ENCODE data around the gene SGMS1. TPM values are rescaled to one million over a fixed set of nuclear protein-coding genes. Genes with fewer than 3 reads are reported as not detected.
"Not testable (repeated sequence)": the region's sequence is repeated elsewhere in the genome, so short reads cannot be mapped to it uniquely, and the experiment has no call there.

SGMS1 gene
- polyA plus RNA-seq, 1 of the 3 experiments (the other 2 are of a cell fraction), result 6.3 TPM

DNA sequence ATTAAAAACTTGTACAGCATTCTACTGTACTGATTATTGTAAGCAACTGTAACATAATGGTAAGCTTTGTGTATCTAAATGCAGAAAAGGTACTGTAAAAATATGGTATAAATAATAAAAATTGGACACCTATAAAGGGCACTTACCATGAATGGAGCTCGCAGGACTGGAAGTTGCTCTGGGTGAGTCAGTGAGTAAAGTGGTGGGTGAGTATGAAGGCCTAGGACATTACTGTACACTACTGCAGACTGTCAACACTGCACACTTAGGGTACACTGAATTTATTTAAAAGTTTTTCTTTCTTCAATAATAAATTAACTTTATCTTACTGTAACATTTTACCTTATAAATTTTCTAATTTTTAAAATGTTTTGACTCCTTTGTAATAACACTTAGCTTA, 253.8 kb downstream of the SGMS1 start (continued):
- TF ChIP-seq, protein P1, sequence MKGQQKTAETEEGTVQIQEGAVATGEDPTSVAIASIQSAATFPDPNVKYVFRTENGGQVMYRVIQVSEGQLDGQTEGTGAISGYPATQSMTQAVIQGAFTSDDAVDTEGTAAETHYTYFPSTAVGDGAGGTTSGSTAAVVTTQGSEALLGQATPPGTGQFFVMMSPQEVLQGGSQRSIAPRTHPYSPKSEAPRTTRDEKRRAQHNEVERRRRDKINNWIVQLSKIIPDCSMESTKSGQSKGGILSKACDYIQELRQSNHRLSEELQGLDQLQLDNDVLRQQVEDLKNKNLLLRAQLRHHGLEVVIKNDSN (IDR thresholded peaks at IDR 0.05; ENCODE audit: borderline replicate concordance, low read depth), result no peak
- TF ChIP-seq YY1 (IDR thresholded peaks at IDR 0.05; ENCODE audit: low read depth) (no peak), FOXJ3 (CRISPR knock-in tag; IDR thresholded peaks at IDR 0.05) (no peak)

GRCh38 chr10:50367732-50368131, 256.0 kb downstream of the SGMS1 start:
- ChIA-PET CTCF (interaction anchor here (0.6 to 3.3 kb wide), 23 partner anchors 9 to 423 kb away, joined by 3 to 18 read pairs (median 3); no protein-coding TSS in a partner anchor), POLR2A (no interaction called here)
- Histone ChIP-seq H2AFZ (ENCODE audit: low read depth) (no peak overlapping the region), H3K9me3 (no peaks in the 10 kb centered on the region), H3K4me1 (ENCODE audit: control insufficient read depth in 1 of 2, insufficient read depth in 2 of 2, low read depth in 1 of 2, low read length in 1 of 2) (no peaks in the 10 kb centered on the region), H3K27me3 (ENCODE audit: insufficient read depth) (no peaks in the 10 kb centered on the region), H3K9me2 (no peaks in the 10 kb centered on the region), H3K27ac (ENCODE audit: low read depth in 2 of 2, low read length in 1 of 2) (no peak overlapping the region), H3K36me3 (replicated peaks in 1 of 2; ENCODE audit: control insufficient read depth in 1 of 2, insufficient read depth in 2 of 2, low read length in 1 of 2) (peaks cover 0 to 9% of the 10 kb centered on the region in 2 experiments), H3K79me2 (ENCODE audit: insufficient read depth) (peaks cover 47% of the 10 kb centered on the region), H3K9ac (no peak overlapping the region), H3K4me2 (no peak overlapping the region), H3F3A (replicated peaks; ENCODE audit: insufficient read depth) (no peaks in the 10 kb centered on the region), H3K4me3 (ENCODE audit: low read depth in 2 of 2, low read length in 1 of 2) (no peak overlapping the region), H4K20me1 (ENCODE audit: insufficient read depth) (no peaks in the 10 kb centered on the region)
- DNase-seq, result peak; percentile 33
- WGBS (ENCODE audit: low lambda C conversion rate), result 87% methylated on average over 1 of the region's 1 CpG
- TF ChIP-seq, protein P2, sequence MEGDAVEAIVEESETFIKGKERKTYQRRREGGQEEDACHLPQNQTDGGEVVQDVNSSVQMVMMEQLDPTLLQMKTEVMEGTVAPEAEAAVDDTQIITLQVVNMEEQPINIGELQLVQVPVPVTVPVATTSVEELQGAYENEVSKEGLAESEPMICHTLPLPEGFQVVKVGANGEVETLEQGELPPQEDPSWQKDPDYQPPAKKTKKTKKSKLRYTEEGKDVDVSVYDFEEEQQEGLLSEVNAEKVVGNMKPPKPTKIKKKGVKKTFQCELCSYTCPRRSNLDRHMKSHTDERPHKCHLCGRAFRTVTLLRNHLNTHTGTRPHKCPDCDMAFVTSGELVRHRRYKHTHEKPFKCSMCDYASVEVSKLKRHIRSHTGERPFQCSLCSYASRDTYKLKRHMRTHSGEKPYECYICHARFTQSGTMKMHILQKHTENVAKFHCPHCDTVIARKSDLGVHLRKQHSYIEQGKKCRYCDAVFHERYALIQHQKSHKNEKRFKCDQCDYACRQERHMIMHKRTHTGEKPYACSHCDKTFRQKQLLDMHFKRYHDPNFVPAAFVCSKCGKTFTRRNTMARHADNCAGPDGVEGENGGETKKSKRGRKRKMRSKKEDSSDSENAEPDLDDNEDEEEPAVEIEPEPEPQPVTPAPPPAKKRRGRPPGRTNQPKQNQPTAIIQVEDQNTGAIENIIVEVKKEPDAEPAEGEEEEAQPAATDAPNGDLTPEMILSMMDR (IDR thresholded peaks at IDR 0.05), result peak; percentile 57
- TF ChIP-seq EZH2phosphoT487 (IDR thresholded peaks at IDR 0.05; ENCODE audit: borderline replicate concordance, low read depth) (no peak), MEF2A (IDR thresholded peaks at IDR 0.05; ENCODE audit: borderline replicate concordance, low read depth) (no peak), RFX5 (IDR thresholded peaks at IDR 0.05; ENCODE audit: low read length) (no peak), POLR2AphosphoS5 (IDR thresholded peaks at IDR 0.05; ENCODE audit: low read depth, low read length) (no peak), RCOR1 (IDR thresholded peaks at IDR 0.05; ENCODE audit: low read length) (no peak), YY1 (IDR thresholded peaks at IDR 0.05; ENCODE audit: low read depth) (no peak), NRF1 (IDR thresholded peaks at IDR 0.05; ENCODE audit: low read depth, low read length) (no peak), EP300 (IDR thresholded peaks at IDR 0.05; ENCODE audit: borderline replicate concordance in 1 of 2, low read depth in 1 of 2, low read length in 1 of 2) (no peak), SMC3 (IDR thresholded peaks at IDR 0.05; ENCODE audit: low read depth, low read length) (peak; percentile 49), RAD21 (IDR thresholded peaks at IDR 0.05; ENCODE audit: low read length) (peak; percentile 66)
- TF ChIP-seq, protein P3, sequence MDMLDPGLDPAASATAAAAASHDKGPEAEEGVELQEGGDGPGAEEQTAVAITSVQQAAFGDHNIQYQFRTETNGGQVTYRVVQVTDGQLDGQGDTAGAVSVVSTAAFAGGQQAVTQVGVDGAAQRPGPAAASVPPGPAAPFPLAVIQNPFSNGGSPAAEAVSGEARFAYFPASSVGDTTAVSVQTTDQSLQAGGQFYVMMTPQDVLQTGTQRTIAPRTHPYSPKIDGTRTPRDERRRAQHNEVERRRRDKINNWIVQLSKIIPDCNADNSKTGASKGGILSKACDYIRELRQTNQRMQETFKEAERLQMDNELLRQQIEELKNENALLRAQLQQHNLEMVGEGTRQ (IDR thresholded peaks at IDR 0.05; ENCODE audit: borderline replicate concordance, low read depth, low read length), result no peak
- TF ChIP-seq, protein P4, sequence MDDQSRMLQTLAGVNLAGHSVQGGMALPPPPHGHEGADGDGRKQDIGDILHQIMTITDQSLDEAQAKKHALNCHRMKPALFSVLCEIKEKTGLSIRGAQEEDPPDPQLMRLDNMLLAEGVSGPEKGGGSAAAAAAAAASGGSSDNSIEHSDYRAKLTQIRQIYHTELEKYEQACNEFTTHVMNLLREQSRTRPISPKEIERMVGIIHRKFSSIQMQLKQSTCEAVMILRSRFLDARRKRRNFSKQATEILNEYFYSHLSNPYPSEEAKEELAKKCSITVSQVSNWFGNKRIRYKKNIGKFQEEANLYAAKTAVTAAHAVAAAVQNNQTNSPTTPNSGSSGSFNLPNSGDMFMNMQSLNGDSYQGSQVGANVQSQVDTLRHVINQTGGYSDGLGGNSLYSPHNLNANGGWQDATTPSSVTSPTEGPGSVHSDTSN (IDR thresholded peaks at IDR 0.05), result no peak
- TF ChIP-seq, protein P5, sequence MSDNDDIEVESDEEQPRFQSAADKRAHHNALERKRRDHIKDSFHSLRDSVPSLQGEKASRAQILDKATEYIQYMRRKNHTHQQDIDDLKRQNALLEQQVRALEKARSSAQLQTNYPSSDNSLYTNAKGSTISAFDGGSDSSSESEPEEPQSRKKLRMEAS (IDR thresholded peaks at IDR 0.05; ENCODE audit: low read depth), result no peak
- TF ChIP-seq, protein P6, sequence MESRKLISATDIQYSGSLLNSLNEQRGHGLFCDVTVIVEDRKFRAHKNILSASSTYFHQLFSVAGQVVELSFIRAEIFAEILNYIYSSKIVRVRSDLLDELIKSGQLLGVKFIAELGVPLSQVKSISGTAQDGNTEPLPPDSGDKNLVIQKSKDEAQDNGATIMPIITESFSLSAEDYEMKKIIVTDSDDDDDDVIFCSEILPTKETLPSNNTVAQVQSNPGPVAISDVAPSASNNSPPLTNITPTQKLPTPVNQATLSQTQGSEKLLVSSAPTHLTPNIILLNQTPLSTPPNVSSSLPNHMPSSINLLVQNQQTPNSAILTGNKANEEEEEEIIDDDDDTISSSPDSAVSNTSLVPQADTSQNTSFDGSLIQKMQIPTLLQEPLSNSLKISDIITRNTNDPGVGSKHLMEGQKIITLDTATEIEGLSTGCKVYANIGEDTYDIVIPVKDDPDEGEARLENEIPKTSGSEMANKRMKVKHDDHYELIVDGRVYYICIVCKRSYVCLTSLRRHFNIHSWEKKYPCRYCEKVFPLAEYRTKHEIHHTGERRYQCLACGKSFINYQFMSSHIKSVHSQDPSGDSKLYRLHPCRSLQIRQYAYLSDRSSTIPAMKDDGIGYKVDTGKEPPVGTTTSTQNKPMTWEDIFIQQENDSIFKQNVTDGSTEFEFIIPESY (IDR thresholded peaks at IDR 0.05; ENCODE audit: borderline replicate concordance, low read depth), result no peak
- TF ChIP-seq, protein P7, sequence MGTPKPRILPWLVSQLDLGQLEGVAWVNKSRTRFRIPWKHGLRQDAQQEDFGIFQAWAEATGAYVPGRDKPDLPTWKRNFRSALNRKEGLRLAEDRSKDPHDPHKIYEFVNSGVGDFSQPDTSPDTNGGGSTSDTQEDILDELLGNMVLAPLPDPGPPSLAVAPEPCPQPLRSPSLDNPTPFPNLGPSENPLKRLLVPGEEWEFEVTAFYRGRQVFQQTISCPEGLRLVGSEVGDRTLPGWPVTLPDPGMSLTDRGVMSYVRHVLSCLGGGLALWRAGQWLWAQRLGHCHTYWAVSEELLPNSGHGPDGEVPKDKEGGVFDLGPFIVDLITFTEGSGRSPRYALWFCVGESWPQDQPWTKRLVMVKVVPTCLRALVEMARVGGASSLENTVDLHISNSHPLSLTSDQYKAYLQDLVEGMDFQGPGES (IDR thresholded peaks at IDR 0.05; ENCODE audit: low read depth, low read length), result no peak

- CTCF ChIA-PET, result interaction anchor here (0.8 to 2.6 kb wide), 2 partner anchors 45 to 153 kb away, joined by 3 to 10 read pairs; no protein-coding TSS in a partner anchor
- H3K27ac ChIP-seq (ENCODE audit: low read depth in 2 of 2, low read length in 1 of 2); POLR2A ChIA-PET; DNase-seq; H3K27me3 ChIP-seq (ENCODE audit: insufficient read depth); H3K9me2 ChIP-seq; H3K4me3 ChIP-seq (ENCODE audit: low read depth in 2 of 2, low read length in 1 of 2); H3K4me1 ChIP-seq (ENCODE audit: control insufficient read depth in 1 of 2, insufficient read depth in 2 of 2, low read depth in 1 of 2, low read length in 1 of 2); H4K20me1 ChIP-seq (ENCODE audit: insufficient read depth); H3K9ac ChIP-seq; H3K36me3 ChIP-seq (replicated peaks in 1 of 2; ENCODE audit: control insufficient read depth in 1 of 2, insufficient read depth in 2 of 2, low read length in 1 of 2); H3K9me3 ChIP-seq; H3K4me2 ChIP-seq; H2AFZ ChIP-seq (ENCODE audit: low read depth); H3F3A ChIP-seq (replicated peaks; ENCODE audit: insufficient read depth): not testable (repeated sequence)
- H3K79me2 ChIP-seq (ENCODE audit: insufficient read depth), result peaks cover 35% of the 10 kb centered on the region; the same call in 1 of the 2 replicates
- 77% methylated on average over 4 of the region's 4 CpGs for WGBS (ENCODE audit: low lambda C conversion rate)
These were observed 257.3 kb downstream of the SGMS1 start for GRCh38 chr10:50366421-50366820.
